HG02973 (cell line): ENCODE data around the gene ANKRD31.
A peak's percentile ranks its signal among the peaks of the same experiment; 100 is the strongest.
"Not testable (repeated sequence)": the region's sequence is repeated elsewhere in the genome, so short reads cannot be mapped to it uniquely, and the experiment has no call there.

Experiments used
- ATAC-seq: cut with Tn5 transposase; IDR thresholded peaks from one replicate; pipeline ENCODE4 v1.9.1; 2021; ENCODE audit warnings: moderate library complexity; ENCODE audit not compliant: unreplicated experiment

ANKRD31 gene, protein sequence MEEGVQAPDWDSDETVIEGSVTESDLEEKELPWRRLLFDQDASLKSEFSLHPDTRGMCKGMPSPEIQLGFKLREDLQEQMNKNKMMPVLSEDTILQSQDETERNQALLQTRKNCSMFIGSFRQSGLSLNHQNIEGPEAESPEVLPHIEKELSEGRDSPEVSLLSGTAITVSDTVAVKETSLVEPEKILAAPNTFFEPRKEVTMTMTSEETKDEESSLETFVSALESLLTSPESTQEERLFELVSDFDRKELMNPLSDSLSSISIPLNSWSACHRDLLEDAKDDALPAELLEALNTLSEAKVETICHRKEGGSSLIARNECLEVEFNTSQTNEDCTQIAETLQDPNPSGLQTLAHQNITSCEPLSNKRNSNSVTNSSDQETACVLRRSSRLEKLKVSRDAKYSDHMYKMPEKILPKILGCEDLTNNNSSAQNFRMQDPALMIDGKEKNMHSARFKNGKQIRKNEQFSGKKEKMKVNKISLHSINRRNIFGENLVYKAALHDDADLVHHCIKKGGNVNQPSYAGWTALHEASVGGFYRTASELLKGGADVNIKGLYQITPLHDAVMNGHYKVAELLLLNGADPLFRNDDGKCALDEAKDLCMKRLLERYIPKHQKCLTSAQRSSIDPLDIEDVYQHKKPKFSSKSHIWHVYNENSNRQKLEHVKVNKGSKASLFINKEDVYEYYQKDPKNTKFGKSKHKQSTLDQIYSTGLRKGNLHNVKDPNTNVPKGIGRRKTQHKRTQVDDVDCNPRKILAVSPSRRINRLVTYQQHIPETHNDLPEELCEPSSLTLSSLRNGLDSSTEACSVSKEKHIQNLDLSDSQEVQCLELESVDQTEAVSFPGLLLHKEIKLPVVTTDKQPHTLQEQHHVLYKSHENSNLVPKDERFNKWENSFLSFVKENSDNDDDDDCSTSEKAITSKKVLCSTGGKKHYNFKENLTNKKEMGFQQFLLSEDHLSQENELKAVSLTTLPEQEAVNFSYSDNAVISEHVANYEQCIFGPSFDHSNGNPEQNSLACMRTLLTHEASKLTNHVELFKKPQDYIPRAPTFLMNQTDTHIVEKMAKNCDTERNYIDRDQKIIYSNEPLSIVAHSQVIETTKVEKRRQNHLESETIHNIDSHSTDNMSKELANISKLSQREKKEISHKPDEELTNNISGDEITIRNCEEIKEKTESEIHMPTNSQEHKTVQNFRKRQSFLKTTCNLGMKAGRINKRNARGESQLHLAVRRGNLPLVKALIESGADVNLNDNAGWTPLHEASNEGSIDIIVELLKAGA (N-terminal part only)

DNA sequence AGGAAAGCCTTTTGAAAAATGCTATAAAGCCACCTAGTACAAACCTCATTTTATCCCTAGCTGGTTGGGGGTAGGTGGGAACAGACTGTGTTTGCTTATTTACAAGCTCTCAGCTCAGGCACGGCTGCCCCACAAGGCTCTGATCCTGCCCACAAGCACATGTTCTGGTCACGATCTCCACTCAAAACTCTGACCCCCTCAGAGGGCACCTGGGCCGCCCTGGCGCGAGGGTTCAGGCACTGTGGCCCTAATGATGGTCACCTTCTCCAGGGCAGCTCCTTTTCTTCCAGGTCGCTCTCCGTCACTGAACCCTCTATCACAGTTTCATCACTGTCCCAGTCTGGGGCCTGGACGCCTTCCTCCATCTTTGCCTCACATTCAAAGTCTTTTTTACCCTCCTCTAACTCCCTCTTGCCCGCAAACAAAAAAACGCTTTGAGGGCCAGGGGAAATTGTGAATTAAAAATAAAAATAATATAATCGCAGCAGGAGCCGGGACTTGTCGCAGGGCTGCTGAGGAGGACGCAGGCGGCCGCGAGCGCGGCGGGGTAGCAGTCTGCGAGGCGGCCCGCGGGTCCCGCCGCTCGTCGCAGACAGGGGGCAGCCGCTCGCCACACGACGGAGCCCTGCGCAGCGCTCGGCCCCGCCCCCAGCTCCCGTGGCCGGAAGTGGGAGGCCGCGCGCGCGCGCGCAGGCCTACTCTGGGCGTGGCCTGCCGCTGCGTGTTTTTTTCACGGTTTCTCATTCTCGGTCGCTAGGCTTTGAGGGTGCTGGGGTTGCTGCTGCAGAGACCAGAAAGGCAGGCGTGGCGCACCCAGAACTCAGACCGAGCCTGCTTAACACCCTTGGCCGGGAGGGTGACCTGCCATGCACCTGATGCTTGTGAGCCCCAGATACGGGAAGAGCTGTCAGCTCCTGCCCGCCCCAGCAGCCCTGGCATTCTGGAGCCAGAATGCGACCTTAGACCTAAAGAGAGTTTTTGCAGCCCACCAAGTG is at the start of gene ANKRD31:
Gene ANKRD31 (minus strand): TSS at position 557 of the 995 bp plus-strand sequence. CDS start 192 bp downstream, at position 365.
- peak; percentile 99 for ATAC-seq

DNA sequence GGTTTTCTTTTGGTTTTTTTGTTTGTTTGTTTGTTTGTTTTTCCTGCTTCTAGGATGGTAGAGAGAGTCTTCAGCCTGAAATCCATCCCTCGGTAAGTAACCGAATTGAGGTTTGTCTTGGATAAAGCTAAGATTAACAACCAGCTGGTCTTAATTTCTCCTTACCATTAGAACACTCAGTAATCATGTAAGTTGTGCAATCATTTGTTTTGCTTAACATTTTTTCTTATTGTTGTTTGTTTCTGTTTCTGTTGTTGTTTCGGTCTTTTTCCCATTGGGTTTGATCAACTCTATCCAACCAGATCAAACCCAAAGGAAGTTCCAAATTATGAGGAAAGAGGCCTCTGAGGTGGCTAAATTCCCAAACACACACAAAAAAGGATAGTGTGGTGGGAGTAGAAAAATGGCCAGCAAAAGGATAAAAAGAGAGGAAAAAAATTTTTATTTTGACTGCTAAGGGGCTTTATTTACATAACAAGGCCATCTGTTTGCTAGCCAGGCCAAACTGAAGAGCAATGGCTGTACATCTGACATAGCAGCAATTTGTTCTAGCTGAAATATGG is 49.6 kb upstream of the ANKRD31 start:
- ATAC-seq = no peak

DNA sequence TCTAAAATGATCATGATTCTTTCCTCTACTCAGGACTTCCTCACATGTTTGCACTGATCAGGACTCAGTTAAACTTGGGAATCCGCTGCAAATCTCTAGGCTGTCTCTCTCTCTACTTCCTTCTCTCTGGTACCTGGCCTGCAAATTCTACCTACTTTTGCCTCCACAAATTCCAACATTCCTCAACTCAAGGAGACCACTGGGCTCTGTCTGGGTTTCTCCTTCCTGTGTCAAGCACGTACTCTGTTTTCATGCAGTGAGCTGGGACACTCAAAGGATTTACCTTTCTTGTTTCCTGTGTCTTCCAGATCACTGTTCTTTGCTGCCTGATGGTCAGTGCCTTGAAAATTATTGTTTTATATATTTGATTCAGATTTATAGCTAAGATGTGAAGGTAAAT is 45.9 kb upstream of the ANKRD31 start:
- ATAC-seq = no peak

- ATAC-seq = no peak
Observed at GRCh38 chr5:75281716-75282465, 45.2 kb upstream of the ANKRD31 start.

- no peak for ATAC-seq
Observed at GRCh38 chr5:75279321-75279720, 42.6 kb upstream of the ANKRD31 start.

DNA sequence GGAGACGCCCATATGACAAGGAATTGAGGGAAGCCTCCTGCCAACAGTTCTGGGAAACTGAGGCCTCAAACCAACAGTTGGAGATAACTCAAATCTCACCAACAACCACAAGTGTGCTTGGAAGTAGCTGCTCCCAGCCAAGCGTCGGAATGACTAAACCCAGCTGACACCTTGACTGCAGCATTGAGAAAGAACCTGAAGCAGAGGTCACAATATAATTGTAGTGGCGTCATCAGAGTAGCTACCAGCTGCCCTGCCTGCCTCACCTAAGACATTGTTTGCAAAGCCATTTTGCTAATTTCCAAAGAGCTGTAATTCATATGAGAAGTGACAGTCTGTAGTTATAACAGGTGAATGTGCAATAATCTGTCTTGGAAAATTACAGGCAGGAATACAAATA is 40.8 kb upstream of the ANKRD31 start:
- ATAC-seq = no peak

- ATAC-seq = no peak
Observed at GRCh38 chr5:75275756-75276155, 39.1 kb upstream of the ANKRD31 start.

DNA sequence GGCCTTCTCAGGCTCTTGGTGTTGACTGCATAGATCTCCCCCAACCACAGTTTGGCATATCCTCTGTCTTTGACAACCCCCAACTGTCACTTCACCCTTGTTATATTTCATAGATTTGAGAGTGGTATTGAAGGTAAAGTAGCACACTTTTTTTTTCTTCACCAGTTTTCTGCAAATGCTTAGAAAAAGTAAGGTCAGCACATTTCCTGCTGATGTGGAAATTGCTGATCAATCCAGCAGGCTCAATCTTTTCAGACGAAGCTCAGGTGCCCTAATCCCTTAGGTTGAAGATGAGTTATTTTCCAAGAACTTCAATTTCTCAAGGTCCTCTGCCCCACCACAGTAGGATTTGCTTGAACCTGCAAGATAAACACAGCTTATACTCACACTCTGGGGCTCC is 38.5 kb upstream of the ANKRD31 start:
- ATAC-seq = no peak

- ATAC-seq = no peak
Observed at GRCh38 chr5:75274486-75274885, 37.8 kb upstream of the ANKRD31 start.

- ATAC-seq = not testable (repeated sequence)
Observed at GRCh38 chr5:75270605-75271004, 33.9 kb upstream of the ANKRD31 start.

- ATAC-seq = no peak
Observed at GRCh38 chr5:75265731-75266130, 29.1 kb upstream of the ANKRD31 start.

DNA sequence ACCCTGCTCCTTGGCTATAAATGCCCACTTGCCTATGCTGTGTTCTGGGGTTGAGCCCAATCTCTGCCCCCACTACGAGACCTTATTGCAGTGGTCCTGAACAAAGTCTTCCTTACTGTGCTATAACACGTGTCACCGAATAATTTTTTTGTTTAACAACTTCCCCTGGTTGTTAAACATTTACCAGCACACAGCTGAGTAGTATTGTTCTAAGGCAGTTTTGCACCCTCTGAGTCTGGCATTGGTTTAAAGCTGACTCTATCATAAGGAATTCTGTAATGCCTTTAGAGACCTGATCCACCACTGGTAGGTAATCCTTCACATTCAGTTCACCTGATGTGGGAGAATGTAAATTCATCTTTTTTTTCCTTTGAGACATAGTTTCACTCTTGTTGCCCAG is 25.6 kb upstream of the ANKRD31 start:
- no peak for ATAC-seq

- ATAC-seq = no peak
Observed at GRCh38 chr5:75260708-75261107, 24.0 kb upstream of the ANKRD31 start.

- ATAC-seq = not testable (repeated sequence)
Observed at GRCh38 chr5:75250452-75250851, 13.8 kb upstream of the ANKRD31 start.

- no peak for ATAC-seq
Observed at GRCh38 chr5:75245023-75245422, 8.3 kb upstream of the ANKRD31 start.

- ATAC-seq = no peak
Observed at GRCh38 chr5:75243510-75243909, 6.8 kb upstream of the ANKRD31 start.

- ATAC-seq = no peak
Observed at GRCh38 chr5:75243100-75243499, 6.4 kb upstream of the ANKRD31 start.

DNA sequence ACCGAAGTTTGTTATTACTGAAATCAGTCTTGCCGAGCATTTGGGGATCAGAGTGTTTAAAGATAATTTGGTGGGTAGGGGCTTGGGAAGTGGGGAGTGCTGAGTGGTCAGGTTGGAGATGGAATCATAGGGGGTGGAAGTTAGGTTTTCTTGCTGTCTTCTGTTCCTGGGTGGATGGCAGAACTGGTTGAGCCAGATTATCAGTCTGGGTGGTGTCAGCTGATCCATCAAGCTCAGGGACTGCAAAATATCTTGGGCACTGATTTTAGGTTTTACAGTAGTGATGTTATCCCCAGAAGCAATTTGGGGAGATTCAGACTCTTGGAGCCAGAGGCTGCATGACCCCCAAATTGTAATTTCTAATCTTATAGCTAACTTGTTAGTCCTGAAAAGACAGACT is 5.4 kb upstream of the ANKRD31 start:
- no peak for ATAC-seq

DNA sequence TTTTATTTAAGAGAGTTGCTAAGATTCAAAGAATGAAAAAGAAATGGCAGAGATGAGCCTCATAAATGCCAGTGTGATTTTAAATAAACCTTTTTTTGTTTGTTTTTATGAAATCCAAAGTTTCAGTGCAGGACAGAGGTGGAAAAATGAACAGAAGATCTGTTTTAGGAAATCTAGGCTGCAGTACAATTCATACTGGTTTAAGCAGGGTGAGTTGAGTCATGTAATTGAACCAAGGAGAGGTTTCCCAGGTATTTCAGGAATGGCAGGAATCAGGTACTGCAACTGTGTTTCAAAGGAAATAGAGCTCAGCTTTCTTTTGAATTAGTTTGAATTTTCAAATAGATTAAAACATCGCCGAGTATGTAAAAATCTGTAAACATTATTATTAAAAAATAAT is 3.0 kb upstream of the ANKRD31 start:
- ATAC-seq = no peak
